ENCODE measurements around the gene ZNF584. TPM values are rescaled to one million over a fixed set of nuclear protein-coding genes. Genes with fewer than 3 reads are reported as not detected.

The ZNF584 gene
- total RNA-seq, 1 experiment from 2014 or later: 13.5 TPM

DNA sequence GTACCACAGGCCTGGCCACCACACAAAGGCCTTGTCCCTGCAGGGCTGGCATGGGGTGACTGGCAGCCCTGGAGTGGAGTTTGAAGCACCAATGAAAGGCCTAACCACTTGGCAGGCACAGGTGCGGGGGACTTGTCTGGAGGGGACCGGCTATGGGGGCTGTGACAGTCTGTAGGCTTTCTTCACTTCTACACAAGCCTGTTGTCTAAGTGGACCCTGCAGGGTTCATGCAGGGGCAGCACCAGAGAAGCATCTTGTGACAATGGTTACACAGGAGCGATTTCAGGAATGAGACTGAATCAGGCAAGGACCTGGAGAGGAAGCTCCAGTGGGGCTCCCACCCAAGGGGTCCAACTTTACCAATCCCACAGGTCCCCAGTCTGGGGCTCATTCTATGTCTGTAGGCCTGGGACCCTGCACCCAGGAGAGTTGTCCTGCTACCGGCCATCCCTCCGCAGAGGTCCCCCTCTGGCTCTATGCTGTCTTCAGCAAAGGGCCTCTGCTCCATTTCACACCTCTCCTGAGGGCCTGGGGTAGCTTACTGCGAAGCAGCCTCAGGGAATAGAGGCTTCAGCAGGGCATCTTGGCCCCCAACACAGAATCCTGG is 25.3 kb upstream of the ZNF584 start:
- Histone ChIP-seq H3K4me2 (no peak overlapping the region), H3K27me3 (ENCODE audit: insufficient read depth, low read depth) (no peaks in the 10 kb centered on the region), H3K36me3 (ENCODE audit: low read depth) (no peaks in the 10 kb centered on the region), H3K27ac (no peak overlapping the region), H2AFZ (no peak overlapping the region), H3K4me1 (replicated peaks; ENCODE audit: insufficient read depth) (peaks cover 14% of the 10 kb centered on the region), H3K4me3 (no peak overlapping the region), H3F3A (ENCODE audit: insufficient read depth, low read depth) (no peaks in the 10 kb centered on the region), H3K9me2 (ENCODE audit: insufficient read depth) (no peaks in the 10 kb centered on the region), H3K79me2 (ENCODE audit: low read depth) (peaks cover 39% of the 10 kb centered on the region), H3K9me3 (ENCODE audit: insufficient read depth, low read depth) (no peaks in the 10 kb centered on the region), H4K20me1 (ENCODE audit: insufficient read depth) (peaks cover 6% of the 10 kb centered on the region)
- no peak for DNase-seq
- ChIA-PET CTCF (no interaction called here), POLR2A (ENCODE audit: unreplicated experiment) (no interaction called here)
- intact Hi-C loops (cut with micrococcal nuclease; ENCODE audit: unreplicated experiment): loop anchor here (5.0 kb wide), 1 partner anchor 94 kb away; the partner anchor contains the start of gene ZNF446
- TF ChIP-seq, protein P1, sequence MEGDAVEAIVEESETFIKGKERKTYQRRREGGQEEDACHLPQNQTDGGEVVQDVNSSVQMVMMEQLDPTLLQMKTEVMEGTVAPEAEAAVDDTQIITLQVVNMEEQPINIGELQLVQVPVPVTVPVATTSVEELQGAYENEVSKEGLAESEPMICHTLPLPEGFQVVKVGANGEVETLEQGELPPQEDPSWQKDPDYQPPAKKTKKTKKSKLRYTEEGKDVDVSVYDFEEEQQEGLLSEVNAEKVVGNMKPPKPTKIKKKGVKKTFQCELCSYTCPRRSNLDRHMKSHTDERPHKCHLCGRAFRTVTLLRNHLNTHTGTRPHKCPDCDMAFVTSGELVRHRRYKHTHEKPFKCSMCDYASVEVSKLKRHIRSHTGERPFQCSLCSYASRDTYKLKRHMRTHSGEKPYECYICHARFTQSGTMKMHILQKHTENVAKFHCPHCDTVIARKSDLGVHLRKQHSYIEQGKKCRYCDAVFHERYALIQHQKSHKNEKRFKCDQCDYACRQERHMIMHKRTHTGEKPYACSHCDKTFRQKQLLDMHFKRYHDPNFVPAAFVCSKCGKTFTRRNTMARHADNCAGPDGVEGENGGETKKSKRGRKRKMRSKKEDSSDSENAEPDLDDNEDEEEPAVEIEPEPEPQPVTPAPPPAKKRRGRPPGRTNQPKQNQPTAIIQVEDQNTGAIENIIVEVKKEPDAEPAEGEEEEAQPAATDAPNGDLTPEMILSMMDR (conservative IDR thresholded peaks at IDR 0.05): no peak
- no peak for TF ChIP-seq EZH2 (IDR thresholded peaks at IDR 0.05; ENCODE audit: low read depth)
- no TSS peak for BruUV-seq (replicated peaks)

DNA sequence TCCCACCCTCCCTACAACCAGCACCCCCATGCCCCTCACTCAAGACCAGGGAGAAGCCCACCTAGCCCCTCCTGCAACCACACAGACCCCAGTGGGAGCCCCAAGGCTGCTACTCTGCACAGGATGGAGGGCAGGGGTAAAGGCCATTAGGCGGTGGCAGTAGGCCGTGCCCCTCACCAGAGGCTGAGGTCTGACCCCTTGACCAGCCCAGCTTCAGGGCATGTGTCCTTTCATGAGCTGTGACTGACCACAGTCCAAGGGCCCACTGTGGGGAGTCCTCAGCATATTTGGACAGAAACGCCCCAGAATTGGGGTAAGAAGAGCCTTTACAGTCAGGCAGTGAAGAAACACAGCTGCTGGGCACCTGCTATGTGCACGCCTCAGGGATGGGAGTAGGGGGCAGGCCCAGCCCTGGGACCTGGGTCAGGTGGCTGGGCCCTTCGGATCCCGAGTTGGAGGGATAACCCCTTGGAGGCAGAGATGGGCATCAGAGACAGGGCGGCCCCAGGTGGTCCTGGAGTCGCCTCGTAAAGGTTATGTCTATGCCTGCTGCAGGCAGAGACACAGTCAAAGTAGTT is 23.0 kb upstream of the ZNF584 start:
- H2AFZ ChIP-seq: no peak overlapping the region
- H3K9me2 ChIP-seq (ENCODE audit: insufficient read depth): no peaks in the 10 kb centered on the region
- peak overlapping the region; percentile 93 for H3K4me3 ChIP-seq
- ChIA-PET POLR2A (ENCODE audit: unreplicated experiment) (no interaction called here), CTCF (no interaction called here)
- peaks cover 8% of the 10 kb centered on the region; the same call in 1 of the 2 replicates for H3F3A ChIP-seq (ENCODE audit: insufficient read depth, low read depth)
- H4K20me1 ChIP-seq (ENCODE audit: insufficient read depth): peaks cover 7% of the 10 kb centered on the region
- TF ChIP-seq EZH2 (IDR thresholded peaks at IDR 0.05; ENCODE audit: low read depth): no peak
- TF ChIP-seq, protein P1 (conservative IDR thresholded peaks at IDR 0.05): no peak
- no peaks in the 10 kb centered on the region for H3K36me3 ChIP-seq (ENCODE audit: low read depth)
- intact Hi-C loops (cut with micrococcal nuclease; ENCODE audit: unreplicated experiment): no loop called here
- no peaks in the 10 kb centered on the region for H3K9me3 ChIP-seq (ENCODE audit: insufficient read depth, low read depth)
- no TSS peak for BruUV-seq (replicated peaks)
- peak overlapping the region; percentile 77 for H3K4me2 ChIP-seq
- H3K79me2 ChIP-seq (ENCODE audit: low read depth): peaks cover 60% of the 10 kb centered on the region
- peaks cover 22% of the 10 kb centered on the region for H3K4me1 ChIP-seq (replicated peaks; ENCODE audit: insufficient read depth)
- H3K27ac ChIP-seq: peak overlapping the region; percentile 95
- H3K27me3 ChIP-seq (ENCODE audit: insufficient read depth, low read depth): no peaks in the 10 kb centered on the region
- peak in 1 of 2 experiments; percentile 20 for DNase-seq

DNA sequence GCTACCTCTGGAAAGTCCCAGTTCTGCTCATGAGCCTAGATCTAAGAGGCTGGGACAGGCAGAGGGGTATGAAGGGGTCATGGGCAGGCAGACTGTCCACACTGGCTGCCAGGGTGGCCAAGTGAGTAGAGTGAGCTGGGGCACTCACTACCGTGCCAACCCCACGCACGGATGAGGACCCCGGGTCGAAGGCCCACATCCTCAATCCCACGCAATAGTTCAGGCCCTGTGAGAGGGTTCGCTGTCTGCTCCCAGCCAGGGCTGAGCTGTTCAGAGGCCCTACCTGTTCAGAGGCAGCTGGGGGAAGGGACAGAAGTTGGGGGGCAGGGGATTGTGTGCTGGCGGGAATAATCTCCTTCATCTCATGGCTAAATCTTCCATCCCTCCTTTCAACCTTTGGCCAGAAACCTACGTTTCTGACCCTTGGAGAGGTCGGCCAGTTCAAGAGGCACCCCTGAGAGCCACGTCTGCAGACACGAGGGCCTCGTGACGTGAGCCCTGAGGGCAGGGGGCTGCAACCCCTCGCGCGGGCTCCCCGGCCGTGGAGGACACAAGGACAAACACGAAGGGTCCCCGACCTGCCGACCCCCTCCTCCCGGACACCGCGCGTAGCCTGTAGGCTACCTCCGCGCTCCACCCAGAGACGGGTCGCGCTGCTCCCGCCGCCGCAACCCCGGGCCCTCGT is 22.4 kb upstream of the ZNF584 start:
- no TSS peak for BruUV-seq (replicated peaks)
- Histone ChIP-seq H4K20me1 (ENCODE audit: insufficient read depth) (peaks cover 11% of the 10 kb centered on the region), H3F3A (ENCODE audit: insufficient read depth, low read depth) (peaks cover 8% of the 10 kb centered on the region; the same call in 1 of the 2 replicates), H3K36me3 (ENCODE audit: low read depth) (no peaks in the 10 kb centered on the region), H3K27me3 (ENCODE audit: insufficient read depth, low read depth) (no peaks in the 10 kb centered on the region), H3K9me2 (ENCODE audit: insufficient read depth) (no peaks in the 10 kb centered on the region), H3K4me3 (peak overlapping the region; percentile 93), H3K79me2 (ENCODE audit: low read depth) (peaks cover 67% of the 10 kb centered on the region), H2AFZ (peak overlapping the region; percentile 73), H3K9me3 (ENCODE audit: insufficient read depth, low read depth) (no peaks in the 10 kb centered on the region), H3K4me2 (peak overlapping the region; percentile 77), H3K4me1 (replicated peaks; ENCODE audit: insufficient read depth) (peaks cover 22% of the 10 kb centered on the region), H3K27ac (peak overlapping the region; percentile 95)
- DNase-seq: no peak
- ChIA-PET CTCF (no interaction called here), POLR2A (ENCODE audit: unreplicated experiment) (interaction anchor here (0.6 kb wide), 1 partner anchor 169 kb away, joined by 3 read pairs; the partner anchor contains the start of gene CHMP2A)
- TF ChIP-seq, protein P1 (conservative IDR thresholded peaks at IDR 0.05): no peak
- TF ChIP-seq EZH2 (IDR thresholded peaks at IDR 0.05; ENCODE audit: low read depth): no peak
- intact Hi-C loops (cut with micrococcal nuclease; ENCODE audit: unreplicated experiment): no loop called here
